GM21825 (cell line): ENCODE measurements around the gene PSME2.
"Not testable (repeated sequence)": the region's sequence is repeated elsewhere in the genome, so short reads cannot be mapped to it uniquely, and the experiment has no call there.

ENCODE experiments used
- ATAC-seq: cut with Tn5 transposase; IDR thresholded peaks from one replicate; pipeline ENCODE4 v1.9.1; 2021; ENCODE audit warnings: mild to moderate bottlenecking, moderate library complexity; ENCODE audit not compliant: unreplicated experiment

PSME2 gene

DNA sequence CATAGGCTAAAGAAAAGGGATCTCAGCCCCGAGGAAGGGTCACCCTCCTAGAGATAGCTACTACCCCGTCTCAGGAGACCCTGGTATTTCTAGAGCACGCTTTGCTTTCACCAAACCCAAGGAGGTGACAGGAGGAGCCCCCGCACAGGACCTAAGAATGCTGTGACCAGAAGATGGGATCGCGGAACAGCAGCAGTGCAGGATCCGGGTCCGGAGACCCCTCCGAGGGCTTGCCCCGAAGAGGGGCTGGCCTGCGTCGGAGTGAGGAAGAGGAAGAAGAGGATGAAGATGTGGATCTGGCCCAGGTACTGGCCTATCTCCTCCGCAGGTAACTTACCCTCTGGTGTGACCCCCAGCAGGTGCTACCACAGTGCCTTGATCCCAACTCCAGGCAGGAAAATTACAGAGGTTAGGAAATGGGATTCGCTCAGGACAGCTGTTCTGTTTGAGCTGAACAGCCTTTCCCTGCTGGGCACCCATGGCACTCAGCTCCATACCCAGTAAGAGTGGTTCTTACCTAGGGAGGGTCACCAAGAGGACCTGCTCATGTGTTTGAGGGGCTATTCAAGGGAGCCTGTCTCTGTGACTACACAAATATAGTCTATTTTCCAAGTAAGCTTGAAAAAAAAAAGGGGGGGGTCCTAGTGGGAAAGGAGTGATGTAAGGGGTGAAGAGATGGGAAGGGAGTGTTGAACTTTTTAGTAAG is 30.8 kb downstream of the PSME2 start:
- no peak for ATAC-seq

DNA sequence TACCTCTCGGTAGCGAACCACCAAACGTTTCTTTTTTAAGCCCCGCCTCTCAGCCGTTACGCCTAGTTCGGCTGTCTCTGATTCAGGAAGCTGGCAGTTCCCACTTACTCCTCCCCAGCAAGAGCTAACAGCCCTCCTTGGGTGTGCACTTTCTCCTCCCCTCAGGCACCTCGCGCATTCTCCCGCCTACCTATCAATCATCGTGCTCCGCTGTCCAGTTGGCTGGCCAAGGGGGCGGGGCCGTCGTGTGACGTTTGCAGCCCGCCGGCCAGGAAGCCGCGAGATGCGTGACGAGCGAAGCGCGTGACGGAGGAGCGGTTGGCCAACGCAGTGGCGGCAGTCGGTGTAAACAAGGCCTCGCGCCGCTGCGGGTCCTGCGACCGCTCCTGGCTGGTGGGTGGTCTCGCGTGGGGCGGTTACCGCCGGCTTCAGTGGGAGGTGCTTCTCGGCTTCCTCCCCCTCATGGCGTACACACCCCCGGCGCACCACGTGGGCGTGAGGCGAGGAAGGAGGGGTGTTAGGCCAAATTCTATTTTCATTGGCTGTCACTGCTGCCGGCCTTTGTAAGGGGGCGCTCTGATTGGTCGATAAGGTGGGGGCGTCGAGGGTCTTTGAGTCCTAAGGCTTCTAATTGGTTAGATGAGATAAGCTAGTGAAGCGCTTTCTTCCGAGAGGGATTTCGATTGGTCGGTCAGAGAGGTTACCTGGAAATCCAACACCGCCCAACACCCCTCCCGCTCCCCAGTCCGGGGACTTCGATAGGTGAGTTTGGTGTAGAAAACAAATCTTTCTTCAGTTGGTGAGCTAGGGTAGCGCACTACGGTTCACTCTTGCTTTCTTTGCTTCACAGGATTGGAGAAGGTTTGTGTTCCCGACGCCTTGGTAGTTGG is 31.6 kb downstream of the PSME2 start, which contains the start of the genes DCAF11 and NRL:
DCAF11 (plus strand) TSS at position 246 of the 890 bp plus-strand sequence. CDS start 818 bp downstream, outside the sequence.
NRL (minus strand) TSS at position 418 of the 890 bp plus-strand sequence. CDS start 32,101 bp downstream, outside the sequence.
- peak; percentile 75 for ATAC-seq

DNA sequence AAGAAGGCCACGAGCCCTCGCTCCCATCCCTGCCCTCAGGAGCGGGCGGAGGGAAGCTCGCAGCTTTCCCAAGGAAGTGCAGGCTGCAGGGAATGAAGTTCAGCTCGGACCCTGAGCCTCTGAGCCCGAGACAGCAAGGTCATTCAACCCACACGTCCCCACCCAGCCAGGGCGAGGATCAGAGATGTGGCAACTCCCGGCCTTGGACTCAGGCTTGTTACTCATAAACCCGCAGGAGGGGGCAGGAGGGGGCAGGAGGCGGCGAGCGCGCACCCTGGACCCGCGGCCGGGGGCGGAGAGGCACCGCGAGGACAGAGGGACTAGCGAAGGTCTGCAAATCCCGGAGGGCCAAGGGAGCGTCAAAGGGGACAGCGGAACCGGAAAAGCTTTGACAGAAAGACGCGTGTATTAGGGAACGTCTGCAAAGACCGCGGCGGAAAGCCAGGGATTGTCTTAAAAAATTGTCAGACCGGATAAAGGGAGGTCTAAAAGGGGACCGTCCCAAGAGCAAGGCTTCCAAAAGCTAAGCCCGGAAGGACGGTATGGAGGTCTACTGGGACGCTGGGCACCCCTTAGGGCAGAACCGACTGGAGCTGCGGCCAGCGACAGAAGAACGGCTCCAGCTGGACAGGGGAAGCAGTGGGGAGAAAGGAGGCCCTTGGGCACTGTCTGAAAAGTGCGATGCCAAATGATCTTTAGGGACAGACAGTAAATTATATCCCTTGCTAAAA is 32.4 kb downstream of the PSME2 start:
- peak; percentile 36 for ATAC-seq

DNA sequence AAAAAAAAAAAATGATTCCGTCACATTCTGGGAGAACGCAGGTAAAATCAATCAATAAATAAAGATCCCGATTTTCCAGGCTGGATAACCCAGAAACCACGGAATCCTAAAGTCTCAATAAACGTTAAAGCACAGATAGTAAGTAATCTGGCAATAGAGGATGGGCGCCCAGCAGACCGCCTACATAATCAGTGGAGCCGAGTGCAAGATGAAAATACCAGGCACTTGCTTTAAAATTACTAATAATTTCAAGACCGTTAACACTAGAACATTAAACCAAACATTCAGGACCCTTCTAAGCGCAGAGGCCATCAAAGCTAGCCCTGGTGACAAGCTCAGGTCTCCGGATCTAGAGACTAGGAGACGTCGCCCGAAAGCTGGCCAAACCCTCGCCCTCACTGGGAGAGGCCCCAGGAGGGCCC is 33.0 kb downstream of the PSME2 start:
- no peak for ATAC-seq

DNA sequence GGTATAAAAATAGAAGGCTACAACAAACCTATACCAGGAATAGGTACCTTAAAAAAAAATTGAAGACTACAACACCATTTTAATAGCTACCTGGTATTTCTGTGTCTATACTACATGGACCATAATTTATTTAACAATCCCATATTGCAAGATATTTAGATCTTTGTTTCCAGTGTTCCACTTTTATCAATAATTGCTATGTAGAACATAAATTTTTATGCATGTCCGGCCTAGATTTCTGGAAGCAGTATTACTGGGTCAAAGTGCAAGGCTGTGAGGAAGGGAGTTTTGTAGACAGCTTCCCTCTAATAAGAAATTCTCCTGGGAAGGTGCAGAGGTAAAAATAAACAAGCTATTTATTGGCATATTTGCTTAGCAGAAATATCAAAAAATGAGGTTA is 35.9 kb downstream of the PSME2 start:
- no peak for ATAC-seq

DNA sequence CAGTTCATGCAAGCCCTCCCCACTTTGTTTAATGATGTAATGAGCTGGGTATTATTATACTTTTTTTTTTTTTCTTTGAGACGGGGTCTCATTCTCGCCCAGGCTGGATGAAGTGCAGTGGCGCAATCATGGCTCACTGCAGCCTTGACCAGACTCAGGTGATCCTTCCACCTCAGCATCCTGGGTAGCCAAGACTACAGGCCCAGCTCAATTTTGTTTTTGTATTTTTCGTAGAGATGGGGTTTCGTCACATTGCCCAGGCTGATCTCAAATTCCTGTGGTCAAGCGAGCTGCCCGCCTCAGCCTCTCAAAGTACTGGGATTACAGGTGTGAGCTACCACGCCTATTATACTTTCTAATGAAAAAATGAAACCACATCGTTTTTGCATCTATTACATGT is 36.4 kb downstream of the PSME2 start:
- ATAC-seq, result no peak

DNA sequence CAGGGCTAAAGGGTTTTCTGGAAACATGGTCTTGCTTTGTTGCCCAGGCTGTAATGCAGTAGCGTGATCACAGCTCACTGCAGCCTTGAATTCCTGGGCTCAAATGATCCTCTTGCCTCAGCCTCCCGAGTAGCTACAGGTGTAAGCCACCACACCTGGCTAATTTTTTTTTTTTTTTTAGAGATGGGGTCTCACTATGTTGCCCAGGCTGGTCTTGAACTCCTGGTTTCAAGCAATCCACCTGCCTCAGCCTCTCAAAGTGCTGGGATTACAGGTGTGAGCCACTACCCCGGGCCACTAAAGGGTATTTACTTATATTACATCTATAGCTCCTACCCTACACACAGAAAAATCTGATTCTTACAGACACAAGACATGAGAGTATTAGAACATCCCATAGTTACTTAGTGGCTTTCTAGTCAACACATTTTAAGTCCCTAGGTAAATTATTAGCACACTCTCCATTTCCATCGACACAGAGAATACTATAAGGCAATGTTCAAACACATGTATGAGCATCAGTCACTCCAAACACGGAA is 38.0 kb downstream of the PSME2 start:
- peak; percentile 24 for ATAC-seq

DNA sequence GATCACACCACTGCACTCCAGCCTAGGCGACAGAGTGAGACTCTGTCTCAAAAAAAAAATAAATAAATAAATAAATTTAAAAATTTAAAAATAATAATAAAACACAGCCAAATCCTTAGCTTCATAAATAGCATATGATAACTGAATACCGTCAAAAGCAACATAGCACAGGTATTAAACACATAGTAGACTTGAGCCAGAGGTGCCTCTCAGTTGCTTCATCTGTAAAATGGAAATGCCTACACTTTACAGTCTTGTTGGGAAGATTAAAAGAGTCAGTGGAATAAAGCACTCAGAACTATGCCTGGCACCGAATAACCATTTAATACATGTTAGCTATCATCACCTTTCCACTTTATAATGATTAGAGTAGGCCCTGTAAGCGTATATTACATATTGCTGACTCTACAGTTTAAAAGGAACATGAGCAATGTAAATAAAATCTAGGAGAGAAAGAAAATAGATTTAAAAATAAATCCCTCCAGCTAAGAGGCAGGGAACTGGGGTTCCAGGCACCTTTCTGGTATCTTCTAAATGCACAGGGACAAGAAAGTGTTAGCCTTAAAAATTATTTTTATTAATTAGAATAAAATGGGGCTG is 39.6 kb downstream of the PSME2 start:
- no peak for ATAC-seq

DNA sequence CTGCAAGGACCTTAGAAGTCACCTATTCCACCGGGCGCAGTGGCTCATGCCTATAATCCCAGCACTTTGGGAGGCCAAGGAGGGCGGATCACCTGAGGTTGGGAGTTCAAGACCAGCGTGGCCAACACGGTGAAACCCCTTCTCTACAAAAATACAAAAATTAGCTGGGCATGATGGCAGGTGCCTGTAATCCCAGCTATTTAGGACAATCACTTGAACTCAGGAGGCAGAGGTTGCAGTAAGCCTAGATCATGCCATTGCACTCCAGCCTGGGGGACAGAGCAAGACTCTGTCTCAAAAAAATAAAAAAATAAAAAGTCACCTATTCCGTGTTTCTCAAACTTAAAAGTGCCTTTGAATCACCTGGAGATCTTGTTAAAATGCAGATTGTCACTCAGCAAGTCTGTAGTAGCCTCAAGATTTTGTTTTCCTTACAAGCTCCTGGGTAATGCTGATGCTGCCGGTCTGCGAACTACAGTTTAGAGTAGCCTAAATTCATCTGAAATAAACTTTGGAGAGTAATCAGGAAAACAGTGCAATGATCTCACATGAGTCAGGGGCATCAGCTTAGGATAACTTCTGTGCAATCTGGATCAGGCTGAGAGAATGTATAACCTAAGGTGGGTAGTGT is 40.7 kb downstream of the PSME2 start:
- ATAC-seq, result not testable (repeated sequence)

DNA sequence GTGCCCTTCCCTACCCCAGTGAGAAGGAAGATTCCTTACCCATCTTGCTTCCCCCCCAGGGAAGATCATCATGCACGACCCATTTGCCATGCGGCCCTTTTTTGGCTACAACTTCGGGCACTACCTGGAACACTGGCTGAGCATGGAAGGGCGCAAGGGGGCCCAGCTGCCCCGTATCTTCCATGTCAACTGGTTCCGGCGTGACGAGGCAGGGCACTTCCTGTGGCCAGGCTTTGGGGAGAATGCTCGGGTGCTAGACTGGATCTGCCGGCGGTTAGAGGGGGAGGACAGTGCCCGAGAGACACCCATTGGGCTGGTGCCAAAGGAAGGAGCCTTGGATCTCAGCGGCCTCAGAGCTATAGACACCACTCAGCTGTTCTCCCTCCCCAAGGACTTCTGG is 43.0 kb downstream of the PSME2 start:
- ATAC-seq, result no peak

DNA sequence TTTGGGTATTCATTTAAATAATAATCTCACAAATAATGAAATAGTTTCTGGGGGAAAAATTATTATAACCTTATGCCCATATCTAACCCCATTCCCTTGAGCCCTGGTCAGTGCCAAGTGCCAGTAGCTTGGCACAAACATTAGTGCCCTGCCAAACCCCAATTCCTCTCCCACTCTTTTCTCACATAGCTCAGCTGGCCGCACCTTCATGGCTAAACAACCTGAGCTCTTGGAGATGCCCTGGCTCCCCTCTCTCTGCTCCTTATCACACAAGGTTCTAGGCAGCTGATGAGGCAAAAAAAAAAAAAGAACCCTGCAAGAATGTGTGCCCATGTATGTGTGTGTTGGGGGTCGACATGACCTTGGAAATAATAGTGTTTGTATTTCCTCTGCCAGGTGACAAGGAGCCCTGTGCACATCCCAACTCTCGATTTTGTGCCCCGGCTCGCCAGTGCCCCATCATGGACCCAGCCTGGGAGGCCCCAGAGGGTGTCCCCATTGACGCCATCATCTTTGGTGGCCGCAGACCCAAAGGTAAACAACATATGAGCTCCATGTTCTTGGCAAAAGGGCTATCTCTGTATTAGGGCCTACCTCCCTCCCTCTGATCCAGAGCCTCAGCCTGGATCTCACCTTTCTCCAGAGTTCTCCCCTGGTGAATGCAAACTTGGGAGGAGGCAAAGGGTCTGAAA is 43.9 kb downstream of the PSME2 start:
- ATAC-seq, result no peak

DNA sequence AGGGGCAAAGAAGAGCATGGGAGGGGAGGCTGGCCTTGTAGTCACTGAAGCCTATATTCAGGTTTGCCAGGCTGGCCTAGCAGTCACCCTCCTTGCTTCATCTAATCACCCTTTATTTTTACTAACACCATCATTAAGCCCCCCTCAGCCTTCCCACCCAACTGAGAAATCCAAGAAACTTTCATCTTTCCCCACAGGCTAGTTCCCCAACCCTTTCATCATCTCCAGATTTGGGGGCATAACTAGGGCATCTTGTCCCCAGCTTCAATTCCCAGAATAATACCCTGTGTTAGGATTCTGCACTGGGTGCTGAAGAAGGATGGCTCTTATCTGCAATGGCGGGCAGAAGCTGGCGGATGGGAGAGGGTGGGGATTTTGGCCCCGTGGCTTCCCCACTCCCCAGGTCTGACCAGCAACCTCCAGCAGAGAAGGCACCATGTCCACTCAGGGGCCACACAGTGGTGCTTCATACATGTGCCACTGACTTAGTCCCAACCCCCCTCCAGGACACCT is 45.4 kb downstream of the PSME2 start:
- ATAC-seq, result no peak

DNA sequence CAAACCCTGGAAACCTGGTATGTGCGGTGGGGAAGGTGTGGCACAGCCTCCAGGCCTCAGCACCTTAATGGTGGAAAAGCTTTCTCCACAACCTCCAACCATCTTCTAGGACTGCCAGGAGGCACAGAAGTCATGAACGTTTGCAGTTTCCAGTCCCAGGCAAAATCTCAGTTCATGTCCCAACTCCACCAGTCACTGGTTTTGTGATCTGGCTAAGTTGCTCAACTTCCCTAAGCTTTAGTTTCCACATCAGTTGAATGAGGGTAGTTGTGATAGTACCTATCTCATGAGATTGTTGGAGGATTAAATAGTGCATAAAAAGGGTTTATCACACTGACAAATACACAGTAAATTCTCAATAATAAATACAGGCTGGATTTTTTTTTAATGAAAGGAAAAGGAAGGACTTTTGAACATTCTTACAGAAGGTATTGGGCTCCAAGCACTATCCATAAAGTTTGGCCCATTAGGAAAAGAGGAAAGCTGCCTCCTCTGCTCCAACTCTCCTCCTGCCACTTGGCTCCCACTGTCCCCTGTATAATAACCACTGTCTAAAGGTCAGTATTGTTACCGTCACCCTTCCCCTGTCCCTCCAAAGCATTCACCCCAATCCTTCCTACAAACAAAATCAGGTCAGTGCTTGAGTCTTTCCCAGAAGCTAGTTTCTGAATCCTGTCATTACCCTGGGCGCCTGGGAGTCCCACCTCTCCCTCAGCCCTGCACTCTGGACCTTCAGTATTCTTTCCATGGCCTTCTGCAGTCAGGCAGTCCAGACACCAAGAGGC is 46.0 kb downstream of the PSME2 start:
- ATAC-seq, result no peak

DNA sequence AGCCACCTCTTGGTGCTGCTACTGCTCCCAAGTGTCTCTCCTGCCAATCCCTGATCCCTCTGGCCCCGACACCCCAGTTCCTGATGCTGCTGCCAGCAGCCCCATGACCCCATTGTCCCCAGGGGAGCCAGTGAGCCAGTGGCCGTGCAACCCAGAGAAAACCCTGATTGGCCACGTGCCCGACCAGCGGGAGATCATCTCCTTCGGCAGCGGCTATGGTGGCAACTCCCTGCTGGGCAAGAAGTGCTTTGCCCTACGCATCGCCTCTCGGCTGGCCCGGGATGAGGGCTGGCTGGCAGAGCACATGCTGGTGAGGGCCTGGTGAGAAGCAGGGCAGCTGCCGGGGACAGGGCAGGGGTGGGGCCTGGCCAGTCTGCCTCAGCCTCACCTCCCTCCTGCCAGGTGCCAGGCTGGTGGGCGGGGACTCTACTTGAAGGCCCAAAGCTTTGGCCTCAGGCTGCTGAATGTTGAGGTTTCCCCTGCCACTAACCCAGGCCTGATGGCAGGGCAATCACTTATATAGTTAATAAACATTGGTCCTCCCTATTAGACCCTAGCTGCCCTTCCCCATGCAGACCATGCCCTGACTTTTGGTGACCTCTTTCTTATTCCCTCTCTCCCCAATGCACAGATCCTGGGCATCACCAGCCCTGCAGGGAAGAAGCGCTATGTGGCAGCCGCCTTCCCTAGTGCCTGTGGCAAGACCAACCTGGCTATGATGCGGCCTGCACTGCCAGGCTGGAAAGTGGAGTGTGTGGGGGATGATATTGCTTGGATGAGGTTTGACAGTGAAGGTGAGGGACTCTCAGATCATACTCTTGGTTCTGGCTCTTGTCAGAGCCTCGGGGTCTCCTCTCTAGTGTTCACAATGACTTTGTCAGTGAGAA is 47.2 kb downstream of the PSME2 start:
- no peak for ATAC-seq

DNA sequence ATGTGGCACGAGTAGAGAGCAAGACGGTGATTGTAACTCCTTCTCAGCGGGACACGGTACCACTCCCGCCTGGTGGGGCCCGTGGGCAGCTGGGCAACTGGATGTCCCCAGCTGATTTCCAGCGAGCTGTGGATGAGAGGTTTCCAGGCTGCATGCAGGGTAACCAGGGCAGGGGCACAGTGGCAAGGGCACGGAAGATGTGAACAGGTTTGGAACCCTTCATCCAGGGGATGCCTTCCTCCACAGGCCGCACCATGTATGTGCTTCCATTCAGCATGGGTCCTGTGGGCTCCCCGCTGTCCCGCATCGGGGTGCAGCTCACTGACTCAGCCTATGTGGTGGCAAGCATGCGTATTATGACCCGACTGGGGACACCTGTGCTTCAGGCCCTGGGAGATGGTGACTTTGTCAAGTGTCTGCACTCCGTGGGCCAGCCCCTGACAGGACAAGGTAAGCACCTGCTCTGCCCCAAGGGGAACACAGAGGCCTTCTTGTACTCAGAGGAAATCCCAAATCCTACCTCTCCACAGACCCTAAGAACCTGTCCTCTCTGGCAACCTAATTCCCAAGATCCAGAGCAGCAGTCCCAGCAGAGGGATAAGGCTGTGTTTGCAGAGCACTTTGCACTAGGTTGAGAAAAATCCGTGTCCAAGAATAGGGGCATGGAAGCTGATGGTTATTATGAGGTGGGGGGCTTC is 48.0 kb downstream of the PSME2 start:
- ATAC-seq, result no peak

DNA sequence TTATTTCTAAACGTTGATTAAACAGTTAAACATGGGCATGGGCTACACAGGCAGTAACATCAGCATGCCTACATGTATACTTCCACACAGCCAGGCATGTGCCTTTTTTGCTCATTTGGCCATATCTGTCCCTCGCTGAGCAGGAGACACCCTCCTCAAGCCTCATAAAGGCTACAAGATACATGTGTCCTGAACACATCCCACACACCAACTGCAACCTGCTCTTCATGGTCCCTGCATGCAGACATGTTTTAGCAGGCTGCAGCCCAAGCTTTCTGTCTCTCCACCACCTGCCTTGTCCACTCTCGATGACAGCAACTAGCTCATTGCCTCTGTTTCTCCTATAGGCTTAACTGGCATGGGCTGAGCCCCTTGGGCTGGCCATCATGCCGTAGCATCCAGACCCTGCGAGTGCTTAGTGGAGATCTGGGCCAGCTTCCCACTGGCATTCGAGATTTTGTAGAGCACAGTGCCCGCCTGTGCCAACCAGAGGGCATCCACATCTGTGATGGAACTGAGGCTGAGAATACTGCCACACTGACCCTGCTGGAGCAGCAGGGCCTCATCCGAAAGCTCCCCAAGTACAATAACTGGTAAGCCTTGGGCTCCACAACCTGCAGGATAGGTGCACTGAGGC is 49.7 kb downstream of the PSME2 start:
- ATAC-seq, result no peak
